ENCODE measurements around the gene C1QTNF4. TPM values are rescaled to one million over a fixed set of nuclear protein-coding genes. Genes with fewer than 3 reads are reported as not detected.

The C1QTNF4 gene
- total RNA-seq, 1 experiment from 2014 or later: 0.22 TPM

- DNase-seq: no peak
- Histone ChIP-seq H3K4me1 (replicated peaks; ENCODE audit: insufficient read depth) (no peaks in the 10 kb centered on the region), H3K27me3 (ENCODE audit: insufficient read depth, low read depth) (peaks cover 14% of the 10 kb centered on the region; the same call in 1 of the 2 replicates), H3K4me2 (no peak overlapping the region), H2AFZ (no peak overlapping the region), H3K9me2 (ENCODE audit: insufficient read depth) (no peaks in the 10 kb centered on the region), H3F3A (ENCODE audit: insufficient read depth, low read depth) (peaks cover 7% of the 10 kb centered on the region; the same call in 1 of the 2 replicates), H3K36me3 (ENCODE audit: low read depth) (no peaks in the 10 kb centered on the region), H3K79me2 (ENCODE audit: low read depth) (no peaks in the 10 kb centered on the region), H3K9me3 (ENCODE audit: insufficient read depth, low read depth) (no peaks in the 10 kb centered on the region), H4K20me1 (ENCODE audit: insufficient read depth) (no peaks in the 10 kb centered on the region), H3K27ac (no peak overlapping the region), H3K4me3 (no peak overlapping the region)
- ChIA-PET POLR2A (ENCODE audit: unreplicated experiment) (no interaction called here), CTCF (no interaction called here)
- no TSS peak for BruUV-seq (replicated peaks)
- intact Hi-C loops (cut with micrococcal nuclease; ENCODE audit: unreplicated experiment): no loop called here
- TF ChIP-seq CTCF (conservative IDR thresholded peaks at IDR 0.05): no peak
- no peak for TF ChIP-seq EZH2 (IDR thresholded peaks at IDR 0.05; ENCODE audit: low read depth)
Observed at GRCh38 chr11:47589118-47589517, 5.1 kb downstream of the C1QTNF4 start.

DNA sequence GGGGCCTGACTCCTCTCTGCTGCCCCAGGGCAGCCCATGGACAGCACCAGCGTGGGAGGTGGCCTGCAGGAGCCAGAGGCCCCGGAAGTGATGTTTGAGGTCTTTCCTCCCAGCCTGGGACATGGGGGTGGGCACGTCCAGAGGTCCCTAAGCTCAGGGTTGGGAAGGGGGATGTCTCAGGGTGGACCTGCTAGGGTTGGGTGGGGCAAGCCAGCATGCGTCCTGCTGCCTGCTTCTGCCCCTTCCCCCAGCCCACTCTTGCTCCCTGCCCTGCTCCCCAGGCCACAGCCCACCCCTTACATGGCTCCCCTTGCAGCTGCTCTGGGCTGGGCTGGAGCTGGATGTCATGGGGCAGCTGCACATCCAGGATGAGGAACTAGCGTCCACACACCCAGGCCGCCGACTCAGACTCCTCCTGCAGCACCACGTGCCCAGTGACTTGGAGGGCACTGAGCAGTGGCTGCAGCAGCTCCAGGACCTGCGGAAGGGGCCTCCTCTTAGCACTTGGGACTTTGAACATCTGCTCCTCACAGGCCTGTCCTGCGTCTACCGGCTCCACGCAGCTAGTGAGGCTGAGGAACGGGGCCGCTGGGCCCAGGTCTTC lies 6.4 kb downstream of the C1QTNF4 start:
- no peak for DNase-seq
- no peaks in the 10 kb centered on the region for H3K36me3 ChIP-seq (ENCODE audit: low read depth)
- H3K27me3 ChIP-seq (ENCODE audit: insufficient read depth, low read depth): peaks cover 2% of the 10 kb centered on the region; the same call in 1 of the 2 replicates
- TF ChIP-seq EZH2 (IDR thresholded peaks at IDR 0.05; ENCODE audit: low read depth) (no peak), CTCF (conservative IDR thresholded peaks at IDR 0.05) (no peak)
- ChIA-PET CTCF (no interaction called here), POLR2A (ENCODE audit: unreplicated experiment) (interaction anchor here (0.6 kb wide), 1 partner anchor 48 kb away, joined by 4 read pairs; no protein-coding TSS in a partner anchor)
- no peaks in the 10 kb centered on the region for H4K20me1 ChIP-seq (ENCODE audit: insufficient read depth)
- no peaks in the 10 kb centered on the region for H3K9me3 ChIP-seq (ENCODE audit: insufficient read depth, low read depth)
- no peaks in the 10 kb centered on the region for H3K79me2 ChIP-seq (ENCODE audit: low read depth)
- no peaks in the 10 kb centered on the region for H3K4me1 ChIP-seq (replicated peaks; ENCODE audit: insufficient read depth)
- H3K4me2 ChIP-seq: no peak overlapping the region
- H3K4me3 ChIP-seq: no peak overlapping the region
- peaks cover 7% of the 10 kb centered on the region; the same call in 1 of the 2 replicates for H3F3A ChIP-seq (ENCODE audit: insufficient read depth, low read depth)
- intact Hi-C loops (cut with micrococcal nuclease; ENCODE audit: unreplicated experiment): no loop called here
- no peak overlapping the region for H3K27ac ChIP-seq
- no peak overlapping the region for H2AFZ ChIP-seq
- BruUV-seq (replicated peaks): no TSS peak
- H3K9me2 ChIP-seq (ENCODE audit: insufficient read depth): no peaks in the 10 kb centered on the region

DNA sequence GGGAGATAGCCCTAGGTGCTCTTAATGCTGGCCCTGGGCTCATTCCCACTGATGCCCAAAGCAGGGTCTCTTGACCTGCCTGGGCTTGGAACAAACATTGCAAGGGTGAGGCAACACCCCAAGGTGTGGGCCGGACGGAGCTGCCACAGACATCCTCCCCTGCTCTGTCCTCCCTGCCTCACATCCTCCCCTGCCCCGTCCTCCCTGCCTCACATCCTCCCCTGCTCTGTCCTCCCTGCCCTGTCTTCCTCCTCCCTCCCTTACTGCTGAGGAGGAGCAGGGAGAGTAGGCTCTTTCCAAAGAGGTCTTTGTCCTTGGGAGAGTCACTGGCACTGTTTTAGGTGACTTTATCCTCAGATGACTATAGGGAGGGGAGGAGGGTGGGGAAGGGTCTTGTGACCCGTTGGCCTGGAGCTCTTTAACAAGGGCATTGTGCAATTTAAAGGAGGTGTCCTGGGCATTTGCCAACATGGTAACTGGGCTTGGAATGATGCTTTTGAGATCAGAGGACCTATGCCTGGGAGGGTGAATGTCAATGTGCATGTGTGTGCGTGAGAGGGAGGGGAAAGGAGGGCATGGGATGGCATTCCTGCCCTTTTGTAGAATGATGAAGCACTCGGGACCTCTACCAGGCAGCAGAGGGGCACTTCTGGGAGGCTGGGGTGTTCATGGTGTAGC lies 7.0 kb downstream of the C1QTNF4 start:
- intact Hi-C loops (cut with micrococcal nuclease; ENCODE audit: unreplicated experiment): no loop called here
- H3K36me3 ChIP-seq (ENCODE audit: low read depth): 0 out of 2 replicates have a peak, but pooled peaks cover 4% of the 10 kb centered on the region
- no TSS peak for BruUV-seq (replicated peaks)
- no peaks in the 10 kb centered on the region for H3K9me2 ChIP-seq (ENCODE audit: insufficient read depth)
- H2AFZ ChIP-seq: no peak overlapping the region
- H3K4me1 ChIP-seq (replicated peaks; ENCODE audit: insufficient read depth): no peaks in the 10 kb centered on the region
- CTCF ChIA-PET: no interaction called here
- H4K20me1 ChIP-seq (ENCODE audit: insufficient read depth): no peaks in the 10 kb centered on the region
- H3K9me3 ChIP-seq (ENCODE audit: insufficient read depth, low read depth): no peaks in the 10 kb centered on the region
- no peak overlapping the region for H3K4me3 ChIP-seq
- H3K27me3 ChIP-seq (ENCODE audit: insufficient read depth, low read depth): no peaks in the 10 kb centered on the region
- H3K4me2 ChIP-seq: no peak overlapping the region
- DNase-seq: no peak
- peaks cover 3% of the 10 kb centered on the region; the same call in 1 of the 2 replicates for H3F3A ChIP-seq (ENCODE audit: insufficient read depth, low read depth)
- H3K27ac ChIP-seq: no peak overlapping the region
- no peaks in the 10 kb centered on the region for H3K79me2 ChIP-seq (ENCODE audit: low read depth)
- no peak for TF ChIP-seq CTCF (conservative IDR thresholded peaks at IDR 0.05)
- TF ChIP-seq EZH2 (IDR thresholded peaks at IDR 0.05; ENCODE audit: low read depth): no peak
- POLR2A ChIA-PET (ENCODE audit: unreplicated experiment): interaction anchor here (0.6 kb wide), 1 partner anchor 48 kb away, joined by 4 read pairs; no protein-coding TSS in a partner anchor
